Smooth muscle cell (in vitro differentiated cells): ENCODE measurements around the gene ARAP3. TPM values are rescaled to one million over a fixed set of nuclear protein-coding genes. Genes with fewer than 3 reads are reported as not detected.

Source experiments
- DNase-seq: peaks from one replicate; lab custom pipeline; 2025; ENCODE audit not compliant: unreplicated experiment; lab: John Stamatoyannopoulos, UW
- H2AFZ ChIP-seq: fragments of 200-600 bp; sonication (generic); 2 replicates; pipeline ENCODE4 v1.6.0; 2016; ENCODE audit warnings: antibody characterized with exemption, low read depth, mild to moderate bottlenecking
- H3F3A ChIP-seq: fragments of 200-600 bp; sonication (generic); 2 replicates; pipeline ENCODE4 v1.6.0; 2017; ENCODE audit warnings: antibody characterized with exemption, low read depth
- H3K27ac ChIP-seq: fragments of 200-600 bp; sonication (generic); 2 replicates; pipeline ENCODE4 v1.5.1; 2016; ENCODE audit warnings: low read depth, mild to moderate bottlenecking
- H3K27me3 ChIP-seq: fragments of 200-600 bp; sonication (generic); 2 replicates; pipeline ENCODE4 v1.6.1; 2016; ENCODE audit warnings: low read depth, mild to moderate bottlenecking
- H3K36me3 ChIP-seq: fragments of 200-600 bp; sonication (generic); 2 replicates; pipeline ENCODE4 v1.5.1; 2016; ENCODE audit warnings: low read depth
- H3K4me1 ChIP-seq: fragments of 200-600 bp; sonication (generic); 2 replicates; pipeline ENCODE4 v1.5.1; 2016; ENCODE audit warnings: low read depth
- H3K4me2 ChIP-seq: fragments of 200-600 bp; sonication (generic); 2 replicates; pipeline ENCODE4 v1.6.0; 2016; ENCODE audit warnings: mild to moderate bottlenecking
- H3K4me3 ChIP-seq: fragments of 200-600 bp; sonication (generic); 2 replicates; pipeline ENCODE4 v1.5.1; 2016; ENCODE audit warnings: mild to moderate bottlenecking
- H3K79me2 ChIP-seq: fragments of 200-600 bp; sonication (generic); 2 replicates; pipeline ENCODE4 v1.6.0; 2016; ENCODE audit warnings: low read depth, mild to moderate bottlenecking
- H3K9ac ChIP-seq: fragments of 200-600 bp; sonication (generic); 2 replicates; pipeline ENCODE4 v1.6.0; 2016; ENCODE audit warnings: low read depth
- H3K9me3 ChIP-seq: fragments of 200-600 bp; sonication (generic); replicated peaks from 2 replicates; pipeline ENCODE4 v1.5.1; 2016; ENCODE audit warnings: low read depth
- H4K20me1 ChIP-seq: fragments of 200-600 bp; sonication (generic); 2 replicates; pipeline ENCODE4 v1.6.0; 2016; ENCODE audit warnings: low read depth
- WGBS: methylation state at CpG from one replicate; pipeline ENCODE4 v1.1.7; 2016; ENCODE audit warnings: low lambda C conversion rate; 5-methylcytosine and 5-hydroxymethylcytosine counted together
- polyA plus RNA-seq: library from polyadenylated mRNA; unstranded; fragments of >200 nt; fragmentation: Nextera tagmentation; extraction: Ambion mirVana; gene quantifications from 2 replicates; pipeline ENCODE4 v1.2.1, GENCODE V29; 2016
- total RNA-seq: library from RNA; depleted of rRNA; stranded (reverse); fragments of >200 nt; gene quantifications from 2 replicates; pipeline ENCODE4 v1.2.3, GENCODE V29; 2014
- TF ChIP-seq, protein P1 (sequence below): fragments of 200-600 bp; sonication (generic); IDR thresholded peaks from 2 replicates; pipeline ENCODE4 v1.5.1; 2017; ENCODE audit warnings: borderline replicate concordance, mild to moderate bottlenecking, antibody characterized with exemption; ENCODE audit not compliant: insufficient read depth, poor library complexity, severe bottlenecking

The ARAP3 gene
- total and polyA plus RNA-seq, 2 experiments from 2014 or later = 9.4 to 11.1 TPM

GRCh38 chr5:141672071-141672840, 9.8 kb downstream of the ARAP3 start:
- H2AFZ ChIP-seq = no peak overlapping the region
- H3K9me3 ChIP-seq = no peaks in the 10 kb centered on the region
- H3K36me3 ChIP-seq = no peaks in the 10 kb centered on the region
- DNase-seq = no peak
- no peak overlapping the region for H3K9ac ChIP-seq
- TF ChIP-seq, protein P1, sequence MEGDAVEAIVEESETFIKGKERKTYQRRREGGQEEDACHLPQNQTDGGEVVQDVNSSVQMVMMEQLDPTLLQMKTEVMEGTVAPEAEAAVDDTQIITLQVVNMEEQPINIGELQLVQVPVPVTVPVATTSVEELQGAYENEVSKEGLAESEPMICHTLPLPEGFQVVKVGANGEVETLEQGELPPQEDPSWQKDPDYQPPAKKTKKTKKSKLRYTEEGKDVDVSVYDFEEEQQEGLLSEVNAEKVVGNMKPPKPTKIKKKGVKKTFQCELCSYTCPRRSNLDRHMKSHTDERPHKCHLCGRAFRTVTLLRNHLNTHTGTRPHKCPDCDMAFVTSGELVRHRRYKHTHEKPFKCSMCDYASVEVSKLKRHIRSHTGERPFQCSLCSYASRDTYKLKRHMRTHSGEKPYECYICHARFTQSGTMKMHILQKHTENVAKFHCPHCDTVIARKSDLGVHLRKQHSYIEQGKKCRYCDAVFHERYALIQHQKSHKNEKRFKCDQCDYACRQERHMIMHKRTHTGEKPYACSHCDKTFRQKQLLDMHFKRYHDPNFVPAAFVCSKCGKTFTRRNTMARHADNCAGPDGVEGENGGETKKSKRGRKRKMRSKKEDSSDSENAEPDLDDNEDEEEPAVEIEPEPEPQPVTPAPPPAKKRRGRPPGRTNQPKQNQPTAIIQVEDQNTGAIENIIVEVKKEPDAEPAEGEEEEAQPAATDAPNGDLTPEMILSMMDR = no peak
- H4K20me1 ChIP-seq = no peaks in the 10 kb centered on the region
- H3K4me3 ChIP-seq = no peak overlapping the region
- WGBS = 99% methylated on average over 23 of the region's 23 CpGs
- H3K4me1 ChIP-seq = no peaks in the 10 kb centered on the region
- no peak overlapping the region for H3K4me2 ChIP-seq
- no peaks in the 10 kb centered on the region for H3F3A ChIP-seq
- H3K79me2 ChIP-seq = no peaks in the 10 kb centered on the region
- no peak overlapping the region for H3K27ac ChIP-seq
- no peaks in the 10 kb centered on the region for H3K27me3 ChIP-seq

DNA sequence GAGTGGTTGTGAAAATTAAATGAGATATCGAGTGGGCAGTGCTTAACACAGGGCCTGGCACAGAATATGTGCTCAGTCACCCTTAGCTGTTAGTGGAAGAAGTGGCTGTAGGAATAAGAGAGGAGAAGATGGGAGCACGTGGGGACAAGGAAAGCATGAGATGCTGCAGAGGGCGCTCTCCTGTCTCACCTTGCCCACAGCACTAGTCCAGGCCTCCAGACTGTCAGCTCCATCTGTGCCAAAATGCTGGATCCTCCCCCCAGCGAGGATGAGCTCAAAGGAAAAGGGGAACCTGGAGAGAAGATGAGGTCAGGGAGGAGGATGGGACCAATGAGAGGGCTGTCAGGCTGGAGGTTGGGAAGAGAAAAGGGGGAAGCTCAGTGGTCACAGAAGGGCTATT, 12.5 kb downstream of the ARAP3 start:
- Histone ChIP-seq H3K36me3 (no peaks in the 10 kb centered on the region), H3K27ac (peak overlapping the region; percentile 77), H2AFZ (no peak overlapping the region), H3K9ac (peak overlapping the region; percentile 15), H4K20me1 (no peaks in the 10 kb centered on the region), H3K79me2 (no peaks in the 10 kb centered on the region), H3K9me3 (no peaks in the 10 kb centered on the region), H3K27me3 (no peaks in the 10 kb centered on the region), H3K4me2 (no peak overlapping the region), H3K4me3 (no peak overlapping the region), H3F3A (no peaks in the 10 kb centered on the region), H3K4me1 (no peaks in the 10 kb centered on the region)
- WGBS = 76% methylated on average over 4 of the region's 4 CpGs
- no peak for DNase-seq
- TF ChIP-seq, protein P1 = no peak

DNA sequence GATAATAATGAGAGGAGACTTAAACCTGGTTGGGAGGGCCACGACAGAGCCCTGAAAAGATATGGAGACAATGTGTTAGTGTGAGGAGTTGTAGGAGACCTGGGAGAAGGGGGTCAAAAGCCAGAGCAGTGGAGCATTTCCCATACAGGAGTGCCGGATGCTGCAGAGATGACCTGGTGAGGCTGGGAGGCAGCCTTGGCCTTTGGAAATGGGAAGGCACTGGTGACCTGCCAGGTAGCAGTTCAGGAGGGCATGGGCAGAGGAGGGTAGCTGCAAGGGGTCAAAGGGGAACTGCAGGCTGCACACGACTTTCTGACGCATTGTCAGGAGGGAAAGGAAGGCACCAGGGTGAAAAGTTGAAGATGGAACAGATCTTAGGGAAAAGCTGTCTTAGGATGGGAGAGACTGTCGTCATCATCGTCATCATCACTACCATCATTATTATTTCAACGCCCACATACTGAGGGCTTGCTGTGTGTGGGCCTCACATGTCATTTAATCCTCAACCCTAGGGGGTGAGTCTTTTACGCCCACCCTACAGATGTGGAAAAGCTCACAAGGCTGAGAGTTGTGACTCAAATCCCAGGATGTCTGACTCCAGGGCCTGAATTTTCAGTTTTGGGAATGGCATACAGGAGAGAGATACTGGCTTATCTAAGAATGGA, 13.3 kb downstream of the ARAP3 start:
- no peaks in the 10 kb centered on the region for H3K36me3 ChIP-seq

More for the DNA sequence above, 13.3 kb downstream of the ARAP3 start:
- no peak overlapping the region for H3K9ac ChIP-seq
- no peaks in the 10 kb centered on the region for H3F3A ChIP-seq
- TF ChIP-seq, protein P1 = no peak
- 61% methylated on average over 8 of the region's 8 CpGs for WGBS
- H3K4me2 ChIP-seq = no peak overlapping the region
- peak overlapping the region; percentile 77 for H3K27ac ChIP-seq
- H3K4me3 ChIP-seq = no peak overlapping the region
- DNase-seq = no peak
- H4K20me1 ChIP-seq = no peaks in the 10 kb centered on the region
- no peaks in the 10 kb centered on the region for H3K4me1 ChIP-seq
- no peaks in the 10 kb centered on the region for H3K9me3 ChIP-seq
- H3K79me2 ChIP-seq = no peaks in the 10 kb centered on the region
- no peak overlapping the region for H2AFZ ChIP-seq
- no peaks in the 10 kb centered on the region for H3K27me3 ChIP-seq
